ENCODE results near the gene GVQW3.
A peak's percentile ranks its signal among the peaks of the same experiment; 100 is the strongest.
"Not testable (repeated sequence)": the region's sequence is repeated elsewhere in the genome, so short reads cannot be mapped to it uniquely, and the experiment has no call there.

The GVQW3 gene

GRCh38 chr11:76388408-76388807, 7.3 kb downstream of the GVQW3 start:
- DNase-seq (ENCODE audit: low spot score): no peak

GRCh38 chr11:76391021-76391420, 9.9 kb downstream of the GVQW3 start:
- no peak for DNase-seq (ENCODE audit: low spot score)

- DNase-seq (ENCODE audit: low spot score): no peak
Observed at GRCh38 chr11:76391811-76392475, 10.8 kb downstream of the GVQW3 start.

DNA sequence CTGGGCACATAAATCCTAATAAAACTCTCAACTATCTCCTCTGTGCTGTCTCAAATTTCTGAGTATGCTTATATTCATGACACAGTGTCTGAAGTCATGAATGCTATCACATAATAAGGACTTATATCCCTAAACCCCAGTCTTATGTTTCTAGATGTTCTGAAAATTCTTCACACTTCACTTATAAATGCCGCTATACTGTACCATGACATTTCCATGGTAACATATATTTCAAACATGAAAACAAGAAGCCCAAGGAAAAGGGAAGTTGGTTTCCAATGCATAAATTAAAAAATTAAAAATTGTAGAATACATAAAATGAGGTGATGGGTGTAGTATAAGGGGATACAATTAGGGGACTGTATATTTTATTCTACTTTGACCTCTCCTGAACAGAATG, 11.7 kb downstream of the GVQW3 start:
- peak; percentile 20 for DNase-seq (ENCODE audit: low spot score)

GRCh38 chr11:76394411-76394810, 13.3 kb downstream of the GVQW3 start:
- DNase-seq (ENCODE audit: low spot score): no peak

DNA sequence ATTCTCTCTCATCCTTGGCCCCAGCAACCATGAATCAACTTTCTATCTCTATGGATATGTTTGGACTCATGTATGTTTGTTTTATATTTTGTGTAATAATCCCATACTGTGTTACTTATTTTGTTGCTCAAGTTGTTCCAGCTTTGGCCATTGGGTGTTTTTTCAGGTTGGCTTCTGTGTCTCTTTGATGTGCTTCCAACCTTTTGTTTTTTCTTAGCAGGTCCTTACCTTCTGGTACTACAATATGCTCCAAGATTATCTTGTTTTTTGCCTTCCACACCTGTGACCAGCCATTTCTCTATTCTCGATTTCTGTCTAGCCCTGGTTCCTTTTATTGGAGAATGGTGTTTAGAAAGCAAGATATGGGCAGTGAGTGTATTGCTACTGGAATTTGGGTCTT, 14.2 kb downstream of the GVQW3 start:
- no peak for DNase-seq (ENCODE audit: low spot score)

DNA sequence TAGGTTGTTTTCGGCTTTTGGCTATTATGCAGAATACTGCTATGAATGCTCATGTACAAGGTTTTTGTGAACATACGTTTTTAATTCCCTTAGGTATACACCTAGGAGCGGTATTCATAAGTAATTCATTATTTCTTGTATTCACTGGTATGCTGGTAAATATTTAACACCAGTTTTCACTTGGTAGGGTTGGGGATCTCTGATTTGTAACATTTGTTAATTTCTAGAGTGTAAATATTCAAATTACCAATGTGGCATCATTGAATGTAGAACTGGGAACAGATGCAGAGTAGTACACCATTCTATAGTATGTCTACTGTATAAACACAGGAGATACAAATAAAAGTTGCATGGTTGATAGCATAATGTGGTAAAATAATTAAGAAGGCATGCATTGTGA, 16.3 kb downstream of the GVQW3 start:
- DNase-seq (ENCODE audit: low spot score): no peak

- no peak for DNase-seq (ENCODE audit: low spot score)
Observed at GRCh38 chr11:76400967-76401366, 19.8 kb downstream of the GVQW3 start.

DNA sequence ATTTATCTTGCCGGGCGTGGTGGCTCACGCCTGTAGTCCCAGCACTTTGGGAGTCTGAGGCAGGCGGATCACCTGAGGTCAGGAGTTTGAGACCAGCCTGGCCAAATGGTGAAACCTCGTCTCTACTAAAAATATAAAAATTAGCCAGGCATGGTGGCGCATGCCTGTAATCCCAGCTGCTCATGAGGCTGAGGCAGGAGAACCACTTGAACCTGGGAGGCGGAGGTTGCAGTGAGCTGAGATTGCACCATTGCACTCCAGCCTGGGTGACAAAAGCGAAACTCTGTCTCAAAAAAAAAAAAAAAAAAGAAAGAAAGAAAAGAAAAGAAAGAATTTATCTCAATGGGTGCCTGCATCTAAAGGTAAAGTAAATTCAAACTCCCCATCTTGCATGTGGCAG, 20.4 kb downstream of the GVQW3 start:
- DNase-seq (ENCODE audit: low spot score): not testable (repeated sequence)

GRCh38 chr11:76406359-76406758, 25.2 kb downstream of the GVQW3 start:
- no peak for DNase-seq (ENCODE audit: low spot score)

DNA sequence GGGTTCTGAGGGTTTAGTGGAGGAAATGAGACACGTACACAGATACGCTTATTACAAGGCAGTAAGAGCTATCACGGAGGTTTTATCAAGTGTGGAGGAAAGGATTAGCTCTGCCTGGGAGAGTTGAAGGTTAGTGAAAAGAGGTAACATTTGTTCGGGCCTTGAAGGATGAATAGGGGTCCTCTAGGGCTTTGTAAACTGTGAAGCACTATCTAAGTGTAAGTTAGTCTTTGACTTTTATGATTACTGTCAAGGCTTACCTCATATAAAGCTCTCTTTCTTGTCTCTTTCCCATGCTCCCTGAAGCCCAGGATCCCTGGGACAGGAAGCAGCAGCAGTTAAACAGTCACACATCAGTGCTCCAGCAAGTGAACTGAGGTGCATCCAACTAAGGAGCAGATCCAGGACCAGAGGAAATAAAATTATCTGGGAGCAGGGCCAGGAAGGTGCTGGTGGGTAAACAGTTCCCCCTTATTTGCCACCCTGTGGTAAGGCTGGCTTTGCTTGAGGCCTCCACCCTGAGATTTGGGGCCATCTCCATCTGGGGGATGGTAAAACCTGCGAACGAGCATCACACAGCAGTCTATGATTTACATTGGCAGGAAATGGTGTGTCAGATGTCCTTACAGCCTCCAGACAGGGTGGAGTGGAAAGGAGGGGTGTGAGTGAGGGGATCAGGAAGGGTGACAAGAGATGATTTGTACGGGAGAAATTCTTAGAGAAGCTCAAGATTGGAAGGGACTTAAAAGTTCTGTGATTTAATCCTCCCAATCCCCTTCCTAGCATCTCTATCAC, 27.2 kb downstream of the GVQW3 start:
- DNase-seq (ENCODE audit: low spot score): no peak

- DNase-seq (ENCODE audit: low spot score): no peak
Observed at GRCh38 chr11:76410851-76411357, 29.8 kb downstream of the GVQW3 start.

GRCh38 chr11:76415073-76415472, 34.0 kb downstream of the GVQW3 start:
- DNase-seq (ENCODE audit: low spot score): no peak

DNA sequence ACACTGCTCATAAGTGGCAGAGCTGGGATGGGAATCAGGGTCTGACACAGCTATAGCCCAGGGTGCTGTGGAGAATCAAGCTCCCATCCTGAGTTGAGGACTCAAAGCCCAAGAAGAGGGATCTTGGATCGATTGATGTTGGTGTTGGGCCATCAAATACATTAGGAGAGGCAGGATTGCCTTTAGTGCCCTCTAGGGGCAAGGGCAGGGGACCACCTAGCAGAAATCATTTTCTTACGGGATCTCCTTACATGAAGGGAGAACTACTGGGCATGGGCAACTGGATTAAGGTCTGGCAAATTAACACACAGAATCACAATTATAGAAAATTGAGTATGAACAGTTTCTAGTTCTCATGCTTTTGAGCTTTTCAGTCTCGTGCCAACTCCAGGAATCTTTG, 38.8 kb downstream of the GVQW3 start:
- DNase-seq (ENCODE audit: low spot score): peak; percentile 55

DNA sequence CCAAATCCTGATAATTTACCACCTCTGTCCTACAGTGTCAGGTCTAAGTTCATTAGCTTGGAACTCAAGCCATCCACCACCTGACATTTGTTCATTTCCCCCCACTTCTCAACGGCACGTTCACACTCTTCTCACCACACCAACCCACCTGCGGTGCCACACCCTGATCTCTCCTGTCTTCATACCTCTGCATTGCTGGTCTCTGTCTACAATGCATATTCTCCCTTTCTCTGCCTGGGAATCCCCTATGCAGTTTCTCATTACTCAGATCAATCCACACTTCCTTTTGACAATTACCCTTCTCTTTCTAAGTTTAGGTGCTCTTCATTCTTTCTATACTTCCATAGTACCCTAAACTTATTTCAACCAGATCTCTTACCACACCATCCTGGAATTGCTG, 43.3 kb downstream of the GVQW3 start:
- DNase-seq (ENCODE audit: low spot score): no peak

- no peak for DNase-seq (ENCODE audit: low spot score)
Observed at GRCh38 chr11:76424891-76425290, 43.8 kb downstream of the GVQW3 start.

DNA sequence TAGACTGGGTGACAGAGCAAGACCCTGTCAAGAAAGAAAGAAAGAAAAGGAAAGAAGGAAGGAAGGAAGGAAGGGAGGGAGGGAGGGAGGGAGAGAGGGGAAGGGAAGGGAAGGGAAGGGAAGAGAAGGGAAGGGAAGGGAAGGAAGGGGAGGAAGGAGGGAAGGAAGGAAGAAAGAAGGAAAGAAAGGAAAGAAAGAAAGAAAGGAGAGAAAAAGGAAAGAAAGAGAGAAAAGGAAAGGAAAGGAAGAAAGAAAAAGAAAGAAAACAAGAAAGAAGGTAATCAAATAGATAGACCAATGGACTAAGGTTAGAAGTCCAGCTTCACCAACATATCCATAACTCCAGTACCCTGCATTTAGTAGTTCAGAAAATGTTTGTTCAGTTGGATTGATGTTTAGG, 45.5 kb downstream of the GVQW3 start:
- DNase-seq (ENCODE audit: low spot score): no peak

DNA sequence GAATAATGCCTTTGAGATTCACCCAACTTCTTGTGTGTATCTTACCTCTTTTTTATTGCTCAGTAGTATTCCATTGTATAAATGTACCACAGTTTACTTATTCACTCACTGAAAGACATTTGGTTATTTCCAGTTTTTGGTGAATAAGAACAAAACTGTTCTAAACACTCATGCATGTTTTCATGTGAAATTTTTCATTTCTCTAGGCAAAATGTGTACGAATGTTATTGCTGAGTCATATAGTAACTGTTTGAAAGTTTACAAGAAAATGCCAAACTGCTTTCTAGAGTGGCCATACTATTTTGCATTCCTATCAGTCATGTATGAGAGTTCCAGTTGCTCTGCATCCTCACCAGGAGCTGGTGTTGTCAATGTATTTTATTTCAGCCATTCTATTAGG, 54.9 kb downstream of the GVQW3 start:
- DNase-seq (ENCODE audit: low spot score): no peak

DNA sequence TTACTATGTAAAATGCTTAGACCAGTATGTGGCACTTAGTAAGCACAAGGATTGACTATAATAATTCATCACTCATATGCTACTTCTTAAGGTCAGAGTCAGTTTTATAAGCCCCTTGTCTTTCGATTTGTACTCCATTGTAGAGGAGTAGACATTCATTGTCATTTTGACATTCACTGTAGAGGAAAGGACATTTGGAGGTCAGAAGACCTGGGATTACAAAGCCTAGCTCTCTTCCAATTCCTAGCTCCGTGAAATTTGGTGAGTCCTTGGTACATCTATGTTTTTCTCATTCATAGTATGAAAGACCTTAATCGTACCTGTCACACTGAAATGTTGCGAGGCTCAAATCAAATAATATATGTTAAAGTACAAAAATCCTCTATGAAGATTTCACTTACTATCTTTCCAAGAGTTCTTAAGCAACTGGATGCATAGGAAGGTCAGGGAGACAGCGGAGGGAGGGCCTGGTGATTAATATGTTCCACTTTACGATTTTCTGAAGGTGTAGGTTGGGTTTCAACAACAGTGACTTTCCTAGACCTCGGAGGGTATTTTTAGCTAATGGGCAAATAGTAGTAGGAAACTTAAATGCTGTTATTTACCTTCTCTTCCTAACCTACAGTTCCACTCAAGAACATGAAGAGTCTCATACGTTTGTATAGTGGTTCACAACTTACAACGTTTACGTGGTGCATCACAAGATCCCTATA, 62.3 kb downstream of the GVQW3 start:
- no peak for DNase-seq (ENCODE audit: low spot score)

GRCh38 chr11:76444065-76444383, 62.9 kb downstream of the GVQW3 start:
- no peak for DNase-seq (ENCODE audit: low spot score)

DNA sequence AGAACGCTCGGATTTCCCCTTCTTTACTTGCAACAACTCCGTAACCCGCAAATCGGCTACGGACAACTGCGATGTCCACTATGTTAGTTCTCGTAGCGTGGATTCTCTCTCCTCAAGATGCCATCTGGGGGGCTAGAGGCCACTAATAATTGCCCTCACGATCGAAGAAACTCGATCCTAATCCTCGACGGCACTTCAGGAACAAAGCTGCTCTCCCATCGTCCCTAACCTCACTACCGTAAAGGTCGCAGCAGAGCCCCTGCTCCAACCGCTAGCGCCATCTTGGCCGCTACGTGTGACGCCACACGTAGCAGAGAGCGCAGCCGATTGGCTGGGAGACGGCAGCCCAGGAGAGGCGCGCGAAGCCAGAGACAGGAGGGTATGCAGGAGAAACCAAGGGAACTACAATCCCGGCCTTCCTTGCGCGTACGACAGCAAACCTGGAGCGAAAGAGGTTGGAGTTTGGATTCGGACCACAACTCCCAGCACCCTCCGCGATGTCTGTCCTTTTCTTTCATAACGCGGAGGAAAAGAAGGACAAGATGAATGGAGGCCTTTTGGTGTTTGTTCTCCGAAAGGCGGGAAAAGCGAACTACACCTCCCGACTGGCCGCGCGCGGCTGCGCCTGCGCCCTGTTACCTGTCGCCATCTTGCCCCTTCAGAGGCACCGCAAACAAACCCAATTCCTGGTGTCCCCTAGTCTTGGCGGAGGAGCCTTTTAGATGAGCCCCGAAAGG, 63.4 kb downstream of the GVQW3 start, which contains the start of gene EMSY:
TSS of gene EMSY (plus strand) at position 635 of the 737 bp plus-strand sequence. CDS start 1,921 bp downstream, outside the sequence.
- DNase-seq (ENCODE audit: low spot score): peak; percentile 98
